ENCODE results near the gene ATG14. TPM values are rescaled to one million over a fixed set of nuclear protein-coding genes. Genes with fewer than 3 reads are reported as not detected.

Gene ATG14
- polyA plus RNA-seq, 2 of the 4 experiments (the other 2 are of a cell fraction), result 5.9 to 7.4 TPM

GRCh38 chr14:55339770-55340169, 71.9 kb downstream of the ATG14 start:
- no peak for ATAC-seq
- Histone ChIP-seq H3K4me3 (no peak overlapping the region), H3K27ac (no peak overlapping the region), H3K9me3 (no peaks in the 10 kb centered on the region), H3K4me1 (peaks cover 23% of the 10 kb centered on the region), H3K4me2 (no peak overlapping the region)
- ChIA-PET CTCF (interaction anchor here (0.7 kb wide), 2 partner anchors 10 to 1110 kb away, joined by 3 to 4 read pairs; no protein-coding TSS in a partner anchor), POLR2A (no interaction called here)
- no peak for FAIRE-seq
- WGBS (ENCODE audit: missing lambda C conversion rate), result 35% methylated on average over 2 of the region's 2 CpGs
- TF ChIP-seq JUNB (IDR thresholded peaks at IDR 0.05) (no peak), KDM5A (IDR thresholded peaks at IDR 0.05) (no peak), RCOR1 (IDR thresholded peaks at IDR 0.05; ENCODE audit: low read depth, low read length) (no peak), CTCF (IDR thresholded peaks at IDR 0.05) (no peak), RAD21 (conservative IDR thresholded peaks at IDR 0.05 in 1 of 2, IDR thresholded peaks at IDR 0.05 in 1 of 2) (no peak), MYC (IDR thresholded peaks at IDR 0.05; ENCODE audit: borderline replicate concordance, low read length) (no peak), KDM1A (IDR thresholded peaks at IDR 0.05; ENCODE audit: low read depth) (no peak), CHD4 (IDR thresholded peaks at IDR 0.05; ENCODE audit: borderline replicate concordance) (no peak), ZC3H11A (IDR thresholded peaks at IDR 0.05) (no peak), GATA3 (IDR thresholded peaks at IDR 0.05; ENCODE audit: borderline replicate concordance) (no peak), MAZ (IDR thresholded peaks at IDR 0.05; ENCODE audit: borderline replicate concordance, low read depth, low read length) (no peak), EHF (CRISPR knock-in tag; IDR thresholded peaks at IDR 0.05) (no peak), USF2 (IDR thresholded peaks at IDR 0.05) (no peak), HOXA7 (CRISPR knock-in tag; IDR thresholded peaks at IDR 0.05) (no peak)
- TF ChIP-seq, protein P1, sequence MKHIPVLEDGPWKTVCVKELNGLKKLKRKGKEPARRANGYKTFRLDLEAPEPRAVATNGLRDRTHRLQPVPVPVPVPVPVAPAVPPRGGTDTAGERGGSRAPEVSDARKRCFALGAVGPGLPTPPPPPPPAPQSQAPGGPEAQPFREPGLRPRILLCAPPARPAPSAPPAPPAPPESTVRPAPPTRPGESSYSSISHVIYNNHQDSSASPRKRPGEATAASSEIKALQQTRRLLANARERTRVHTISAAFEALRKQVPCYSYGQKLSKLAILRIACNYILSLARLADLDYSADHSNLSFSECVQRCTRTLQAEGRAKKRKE (CRISPR knock-in tag; IDR thresholded peaks at IDR 0.05; ENCODE audit: low read depth), result no peak
- TF ChIP-seq, protein P2, sequence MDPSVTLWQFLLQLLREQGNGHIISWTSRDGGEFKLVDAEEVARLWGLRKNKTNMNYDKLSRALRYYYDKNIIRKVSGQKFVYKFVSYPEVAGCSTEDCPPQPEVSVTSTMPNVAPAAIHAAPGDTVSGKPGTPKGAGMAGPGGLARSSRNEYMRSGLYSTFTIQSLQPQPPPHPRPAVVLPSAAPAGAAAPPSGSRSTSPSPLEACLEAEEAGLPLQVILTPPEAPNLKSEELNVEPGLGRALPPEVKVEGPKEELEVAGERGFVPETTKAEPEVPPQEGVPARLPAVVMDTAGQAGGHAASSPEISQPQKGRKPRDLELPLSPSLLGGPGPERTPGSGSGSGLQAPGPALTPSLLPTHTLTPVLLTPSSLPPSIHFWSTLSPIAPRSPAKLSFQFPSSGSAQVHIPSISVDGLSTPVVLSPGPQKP (IDR thresholded peaks at IDR 0.05; ENCODE audit: low read depth, low read length), result no peak
- TF ChIP-seq, protein P3, sequence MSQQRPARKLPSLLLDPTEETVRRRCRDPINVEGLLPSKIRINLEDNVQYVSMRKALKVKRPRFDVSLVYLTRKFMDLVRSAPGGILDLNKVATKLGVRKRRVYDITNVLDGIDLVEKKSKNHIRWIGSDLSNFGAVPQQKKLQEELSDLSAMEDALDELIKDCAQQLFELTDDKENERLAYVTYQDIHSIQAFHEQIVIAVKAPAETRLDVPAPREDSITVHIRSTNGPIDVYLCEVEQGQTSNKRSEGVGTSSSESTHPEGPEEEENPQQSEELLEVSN (IDR thresholded peaks at IDR 0.05; ENCODE audit: borderline replicate concordance, low read depth), result no peak
- DNase-seq (ENCODE audit: low read depth in 1 of 2, low spot score in 1 of 2), result no peak

DNA sequence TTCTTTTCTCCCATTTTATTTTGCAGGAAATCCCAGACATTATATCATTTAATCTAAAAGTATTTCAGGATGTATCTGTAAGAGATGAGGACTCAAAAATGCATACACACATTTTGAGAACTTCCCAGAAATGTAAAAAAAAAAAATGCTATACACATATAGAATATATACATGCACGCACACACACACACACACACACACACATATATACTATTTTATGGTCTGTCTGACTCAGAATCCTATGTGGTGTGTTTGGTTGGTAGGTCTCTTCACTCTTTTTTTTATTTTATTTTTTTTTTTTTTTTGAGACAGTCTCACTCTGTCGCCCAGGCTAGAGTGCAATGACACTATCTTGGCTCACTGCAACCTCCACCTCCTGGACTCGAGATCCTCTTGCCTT, 74.9 kb downstream of the ATG14 start:
- no peak for TF ChIP-seq USF2 (IDR thresholded peaks at IDR 0.05)
- TF ChIP-seq RNF2 (IDR thresholded peaks at IDR 0.05; ENCODE audit: borderline replicate concordance, low read depth), result no peak
- TF ChIP-seq NFE2L2 (conservative IDR thresholded peaks at IDR 0.05; ENCODE audit: low read length), result no peak
- no peak for TF ChIP-seq EHMT2 (IDR thresholded peaks at IDR 0.05; ENCODE audit: low read depth)
- TF ChIP-seq NR3C1 (IDR thresholded peaks at IDR 0.05), result no peak
- Histone ChIP-seq H3K4me3 (no peak overlapping the region), H3K4me1 (peaks cover 45% of the 10 kb centered on the region), H3K27ac (peak overlapping the region in 1 of 2 experiments; percentile 29; a peak in 4 of 6 replicates), H3K9me3 (no peaks in the 10 kb centered on the region), H3K4me2 (peak overlapping the region; percentile 44)
- ATAC-seq (no peak), FAIRE-seq (no peak), DNase-seq (ENCODE audit: low read depth in 1 of 2, low spot score in 1 of 2) (no peak)
- 96% methylated on average over 3 of the region's 3 CpGs for WGBS (ENCODE audit: missing lambda C conversion rate)
- ChIA-PET CTCF (interaction anchor here (1.4 kb wide), 1 partner anchor 66 kb away, joined by 3 read pairs; no protein-coding TSS in a partner anchor), POLR2A (no interaction called here)

Measured in A549 (cell line).